GM12801 (cell line): Measurements from ENCODE around the gene ZNF512.

Experiments used
- TF ChIP-seq, protein P1 (sequence below): IDR thresholded peaks from one replicate; pipeline ENCODE4 v1.5.1; 2011; ENCODE audit warnings: control low read depth; ENCODE audit not compliant: insufficient read length; ENCODE audit errors: extremely low read depth

ZNF512 gene

DNA sequence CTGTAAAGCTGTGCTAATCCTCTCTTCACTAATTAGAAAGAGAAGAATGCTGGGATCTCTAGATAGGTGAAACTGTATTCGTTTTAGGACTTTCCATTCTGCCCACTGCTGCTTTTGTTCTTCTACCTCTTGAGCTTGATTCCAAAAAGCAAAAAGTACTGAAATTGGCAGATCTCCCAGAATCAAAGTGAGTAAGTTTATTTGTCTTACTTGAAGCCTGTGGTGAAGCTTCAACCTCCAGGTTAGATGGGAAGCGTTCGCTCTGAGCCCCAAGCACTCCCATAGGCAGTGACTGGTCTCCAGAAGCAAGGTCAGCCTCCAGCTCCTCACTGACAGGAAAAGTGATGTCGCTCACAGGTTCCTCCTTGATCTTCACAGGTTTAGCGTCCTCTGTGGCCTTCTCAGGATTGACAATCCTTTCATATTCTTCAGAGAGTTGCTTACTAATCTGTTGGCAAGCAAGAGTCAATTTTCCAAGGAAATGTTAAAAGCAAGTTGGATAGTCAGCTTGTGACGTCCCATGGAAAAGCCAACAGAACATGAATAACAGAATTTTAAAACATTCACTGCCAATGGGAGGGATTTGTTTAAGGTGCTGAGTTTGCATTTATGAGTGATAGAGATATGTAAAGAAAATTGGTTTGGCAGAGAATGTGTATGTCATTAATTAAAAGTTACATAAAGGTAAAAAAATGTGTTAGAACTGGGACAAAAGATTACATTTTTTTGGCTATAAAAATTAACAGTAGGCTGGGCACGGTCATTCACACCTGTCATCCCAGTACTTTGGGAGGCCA lies 72.5 kb downstream of the ZNF512 start:
- TF ChIP-seq, protein P1, sequence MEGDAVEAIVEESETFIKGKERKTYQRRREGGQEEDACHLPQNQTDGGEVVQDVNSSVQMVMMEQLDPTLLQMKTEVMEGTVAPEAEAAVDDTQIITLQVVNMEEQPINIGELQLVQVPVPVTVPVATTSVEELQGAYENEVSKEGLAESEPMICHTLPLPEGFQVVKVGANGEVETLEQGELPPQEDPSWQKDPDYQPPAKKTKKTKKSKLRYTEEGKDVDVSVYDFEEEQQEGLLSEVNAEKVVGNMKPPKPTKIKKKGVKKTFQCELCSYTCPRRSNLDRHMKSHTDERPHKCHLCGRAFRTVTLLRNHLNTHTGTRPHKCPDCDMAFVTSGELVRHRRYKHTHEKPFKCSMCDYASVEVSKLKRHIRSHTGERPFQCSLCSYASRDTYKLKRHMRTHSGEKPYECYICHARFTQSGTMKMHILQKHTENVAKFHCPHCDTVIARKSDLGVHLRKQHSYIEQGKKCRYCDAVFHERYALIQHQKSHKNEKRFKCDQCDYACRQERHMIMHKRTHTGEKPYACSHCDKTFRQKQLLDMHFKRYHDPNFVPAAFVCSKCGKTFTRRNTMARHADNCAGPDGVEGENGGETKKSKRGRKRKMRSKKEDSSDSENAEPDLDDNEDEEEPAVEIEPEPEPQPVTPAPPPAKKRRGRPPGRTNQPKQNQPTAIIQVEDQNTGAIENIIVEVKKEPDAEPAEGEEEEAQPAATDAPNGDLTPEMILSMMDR = no peak

DNA sequence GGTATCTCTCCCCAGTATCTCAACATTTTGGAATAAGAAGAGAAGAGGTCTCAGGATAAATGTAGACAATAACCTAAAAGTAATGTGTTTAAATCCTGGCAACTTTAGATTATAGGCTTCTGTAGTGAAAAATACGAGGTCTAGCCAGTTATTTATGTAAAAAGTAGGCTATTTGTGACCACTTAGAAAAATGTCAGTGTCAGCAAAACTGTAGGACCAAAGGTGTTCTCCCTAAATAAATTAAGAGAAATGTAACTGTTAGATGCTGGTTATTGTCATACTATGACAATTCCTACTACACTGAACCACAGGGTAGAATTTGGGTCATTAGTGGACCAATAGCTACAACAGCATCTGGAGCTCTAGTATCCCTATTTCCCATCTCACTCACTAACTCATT lies 78.5 kb downstream of the ZNF512 start:
- TF ChIP-seq, protein P1 = no peak

DNA sequence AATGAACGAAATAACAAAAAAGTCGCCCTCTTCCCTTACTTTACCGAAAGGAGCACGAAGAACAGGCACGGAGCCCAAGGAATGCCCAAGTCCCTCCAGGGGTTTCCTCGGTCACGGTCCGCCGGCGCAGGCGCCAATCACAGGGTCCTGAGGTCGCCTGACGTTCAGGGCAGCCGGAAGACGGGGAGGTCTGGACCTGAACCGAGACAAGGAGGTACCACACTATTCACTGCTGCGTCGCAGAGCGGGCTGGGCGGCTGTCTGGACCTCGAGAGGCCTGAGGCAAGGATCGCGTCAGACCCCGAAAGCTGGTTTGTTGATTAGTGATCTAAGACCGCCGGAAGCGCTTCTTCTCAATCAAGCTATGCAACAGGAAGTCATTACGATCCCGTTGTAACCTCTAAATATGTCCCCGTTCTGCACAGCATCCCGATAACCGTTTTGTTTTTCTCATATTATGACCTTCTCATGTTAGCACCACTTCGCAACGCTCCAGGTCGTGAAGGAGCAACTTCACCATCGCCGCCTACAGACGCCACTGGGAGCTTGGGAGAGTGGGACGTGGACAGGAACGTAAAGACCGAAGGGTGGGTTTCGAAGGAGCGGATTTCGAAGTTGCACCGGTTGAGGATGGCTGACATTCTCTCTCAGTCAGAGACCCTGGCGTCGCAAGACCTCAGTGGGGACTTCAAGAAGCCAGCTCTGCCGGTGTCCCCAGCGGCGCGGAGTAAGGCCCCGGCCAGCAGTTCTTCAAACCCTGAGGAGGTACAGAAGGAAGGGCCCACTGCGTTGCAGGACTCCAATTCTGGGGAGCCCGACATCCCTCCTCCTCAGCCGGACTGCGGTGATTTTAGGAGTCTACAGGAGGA lies 80.7 kb downstream of the ZNF512 start, which contains the start of the genes SLC4A1AP and SUPT7L:
SLC4A1AP (plus strand) TSS at position 605 of the 869 bp plus-strand sequence; CDS start at position 631, 26 bp downstream.
SUPT7L (minus strand) TSS at position 330 of the 869 bp plus-strand sequence. CDS start 1,422 bp downstream, outside the sequence.
- TF ChIP-seq, protein P1 = no peak

DNA sequence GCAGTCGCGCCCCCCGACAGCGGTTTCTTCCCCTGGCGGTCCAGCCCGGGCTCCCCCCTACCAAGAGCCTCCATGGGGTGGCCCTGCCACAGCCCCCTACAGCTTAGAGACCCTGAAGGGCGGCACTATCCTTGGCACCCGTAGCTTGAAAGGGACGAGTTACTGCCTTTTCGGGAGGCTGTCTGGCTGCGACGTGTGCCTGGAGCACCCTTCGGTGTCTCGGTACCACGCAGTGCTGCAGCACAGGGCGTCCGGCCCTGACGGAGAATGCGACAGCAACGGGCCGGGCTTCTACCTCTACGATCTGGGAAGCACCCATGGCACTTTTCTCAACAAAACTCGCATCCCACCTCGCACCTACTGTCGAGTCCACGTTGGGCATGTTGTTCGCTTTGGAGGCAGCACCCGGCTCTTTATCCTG lies 81.3 kb downstream of the ZNF512 start:
- TF ChIP-seq, protein P1 = no peak

DNA sequence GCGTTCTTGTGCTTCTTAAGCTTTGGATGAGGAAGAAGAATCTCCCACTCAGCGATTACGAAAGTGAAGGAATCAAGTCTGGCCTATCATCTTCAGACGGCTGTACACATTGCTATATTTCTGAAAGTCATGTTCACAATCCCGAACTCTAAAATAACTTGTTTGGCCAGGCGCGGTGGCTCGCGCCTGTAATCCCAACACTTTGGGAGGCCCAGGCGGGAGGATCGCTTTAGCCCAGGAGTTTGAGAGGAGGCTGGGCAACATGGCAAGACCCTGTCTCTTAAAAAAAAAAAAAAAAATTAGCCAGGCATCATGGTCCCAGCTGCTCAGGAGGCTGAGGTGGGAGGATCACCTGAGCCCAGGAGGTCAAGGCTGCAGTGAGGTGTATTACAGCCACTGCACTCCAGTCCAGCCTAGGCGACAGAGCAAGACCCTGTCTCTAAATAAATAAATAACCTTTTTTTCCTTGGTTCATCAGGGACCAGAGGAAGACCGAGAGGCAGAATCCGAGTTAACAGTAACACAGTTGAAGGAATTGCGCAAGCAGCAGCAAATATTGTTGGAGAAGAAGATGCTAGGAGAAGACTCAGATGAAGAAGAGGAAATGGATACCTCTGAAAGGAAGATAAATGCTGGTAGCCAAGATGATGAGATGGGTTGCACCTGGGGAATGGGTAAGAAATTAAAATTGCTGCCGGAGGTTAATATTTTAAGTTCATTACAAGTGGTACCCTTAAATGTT lies 82.0 kb downstream of the ZNF512 start:
- TF ChIP-seq, protein P1 = no peak

DNA sequence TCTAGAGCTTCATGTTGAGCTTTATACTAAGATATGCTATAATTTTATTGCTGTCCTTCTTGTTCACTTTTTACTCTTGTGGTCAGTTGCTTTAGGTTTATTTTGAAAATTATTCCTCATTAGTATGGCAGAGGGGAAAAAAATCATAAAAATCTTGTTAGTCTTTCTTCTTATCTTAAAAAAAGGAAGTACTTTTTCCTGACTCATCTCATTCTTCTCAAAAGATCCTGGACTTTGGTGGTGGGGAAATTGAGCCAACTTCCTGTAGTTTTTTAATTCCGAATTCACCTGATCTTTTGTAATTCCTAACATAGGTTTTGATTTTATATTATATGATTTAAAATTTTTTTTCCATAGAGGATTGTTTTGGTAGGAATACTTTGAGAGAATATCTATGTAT lies 84.6 kb downstream of the ZNF512 start:
- TF ChIP-seq, protein P1 = no peak
